NCI-H2081 (cell line): Measurements from ENCODE around the gene CROCC2.

Source experiments
- DNase-seq, 2 experiments: peaks; one replicate each; lab custom pipeline; 2025; lab: John Stamatoyannopoulos, UW

Gene CROCC2

GRCh38 chr2:240921311-240921994 is 15.3 kb downstream of the CROCC2 start:
- DNase-seq, result no peak

- DNase-seq, result no peak
Observed at GRCh38 chr2:240921995-240922244, 15.8 kb downstream of the CROCC2 start.

GRCh38 chr2:240922245-240922981 is 16.3 kb downstream of the CROCC2 start:
- DNase-seq, result peak in 1 of 2 experiments; percentile 51

- DNase-seq, result peak; percentile 19 to 54
Observed at GRCh38 chr2:240922982-240923537, 16.9 kb downstream of the CROCC2 start.

- DNase-seq, result no peak
Observed at GRCh38 chr2:240925191-240925567, 19.0 kb downstream of the CROCC2 start.

GRCh38 chr2:240925568-240926515 is 19.7 kb downstream of the CROCC2 start:
- no peak for DNase-seq

- DNase-seq, result no peak
Observed at GRCh38 chr2:240926516-240927389, 20.6 kb downstream of the CROCC2 start.

GRCh38 chr2:240927390-240927781 is 21.2 kb downstream of the CROCC2 start:
- DNase-seq, result no peak

- DNase-seq, result no peak
Observed at GRCh38 chr2:240928476-240929363, 22.6 kb downstream of the CROCC2 start.

GRCh38 chr2:240929364-240930095 is 23.4 kb downstream of the CROCC2 start:
- DNase-seq, result no peak

GRCh38 chr2:240930096-240930630 is 24.0 kb downstream of the CROCC2 start:
- DNase-seq, result no peak

- no peak for DNase-seq
Observed at GRCh38 chr2:240930631-240931318, 24.6 kb downstream of the CROCC2 start.

GRCh38 chr2:240931319-240931949 is 25.3 kb downstream of the CROCC2 start:
- no peak for DNase-seq

- DNase-seq, result no peak
Observed at GRCh38 chr2:240932001-240932723, 26.0 kb downstream of the CROCC2 start.

GRCh38 chr2:240932724-240933047 is 26.6 kb downstream of the CROCC2 start:
- no peak for DNase-seq

GRCh38 chr2:240933048-240933965 is 27.2 kb downstream of the CROCC2 start:
- no peak for DNase-seq
